Activated CD4-positive, alpha-beta T cell treated with anti-CD3 and anti-CD28 coated beads, Interleukin-2, amount 10 ng/mL, durations not matched to agents 7 days and 5 days (primary cell): ENCODE measurements around the gene EPB41L2. TPM values are rescaled to one million over a fixed set of nuclear protein-coding genes. Genes with fewer than 3 reads are reported as not detected.

Experiments
- CTCF ChIA-PET: fragments of 350-600 bp; sonication (Branson Sonifier 250); formaldehyde crosslinking; loops from one replicate; lab custom pipeline; 2021; ENCODE audit warnings: antibody characterized with exemption; lab: Charles Lee
- POLR2A ChIA-PET: fragments of 350-600 bp; sonication (Branson Sonifier 250); formaldehyde crosslinking; loops from one replicate; lab custom pipeline; 2021; ENCODE audit warnings: antibody characterized with exemption; lab: Charles Lee
- DNase-seq: peaks from one replicate; pipeline ENCODE4 v3.0.0-alpha.2; 2020
- H3K27ac Mint-ChIP-seq: one replicate; pipeline ENCODE4 v1.8.0; 2021; ENCODE audit warnings: mild to moderate bottlenecking, moderate library complexity, mixed read lengths
- H3K27me3 Mint-ChIP-seq: one replicate; pipeline ENCODE4 v1.8.0; 2021; ENCODE audit warnings: mixed read lengths
- H3K36me3 Mint-ChIP-seq: one replicate; pipeline ENCODE4 v1.8.0; 2021; ENCODE audit warnings: low read depth, mixed read lengths
- H3K4me1 Mint-ChIP-seq: one replicate; pipeline ENCODE4 v1.8.0; 2021; ENCODE audit warnings: mixed read lengths
- H3K4me3 Mint-ChIP-seq: one replicate; pipeline ENCODE4 v1.8.0; 2021; ENCODE audit warnings: mild to moderate bottlenecking, moderate library complexity, mixed read lengths
- H3K9me3 Mint-ChIP-seq: one replicate; pipeline ENCODE4 v1.8.0; 2021; ENCODE audit warnings: mixed read lengths
- total RNA-seq, 2 experiments: library from RNA; stranded (reverse); gene quantifications; one replicate each; pipeline ENCODE4 v1.2.3, GENCODE V29; 2021

The EPB41L2 gene
- total RNA-seq, 2 experiments from 2014 or later, result 20.2 to 25.2 TPM

DNA sequence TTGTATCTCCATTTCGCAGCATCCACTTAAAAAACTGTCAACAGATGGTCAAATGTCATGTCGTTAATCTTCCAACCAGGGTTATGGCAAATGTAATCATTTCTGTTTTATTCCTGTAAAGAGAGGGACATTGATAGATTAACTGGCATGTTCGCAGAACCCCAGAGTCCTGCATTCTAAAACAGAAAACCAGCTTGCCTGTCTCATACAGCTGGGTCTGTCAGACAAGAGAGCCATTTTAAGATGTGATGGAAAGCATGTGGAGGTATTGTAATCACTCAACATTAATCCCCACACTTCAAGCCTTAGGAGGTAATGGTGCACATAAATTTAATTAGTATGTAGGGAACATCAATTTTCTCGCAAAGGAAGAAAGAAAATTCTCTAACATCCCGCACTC, 231.4 kb downstream of the EPB41L2 start:
- CTCF ChIA-PET, result interaction anchor here (0.8 kb wide), 1 partner anchor 15 kb away, joined by 3 read pairs; no protein-coding TSS in a partner anchor
- no peak overlapping the region for H3K4me3 Mint-ChIP-seq
- no peaks in the 10 kb centered on the region for H3K27me3 Mint-ChIP-seq
- POLR2A ChIA-PET, result no interaction called here
- H3K27ac Mint-ChIP-seq, result no peak overlapping the region
- no peaks in the 10 kb centered on the region for H3K9me3 Mint-ChIP-seq
- no peak for DNase-seq
- no peaks in the 10 kb centered on the region for H3K4me1 Mint-ChIP-seq
- H3K36me3 Mint-ChIP-seq, result no peaks in the 10 kb centered on the region

DNA sequence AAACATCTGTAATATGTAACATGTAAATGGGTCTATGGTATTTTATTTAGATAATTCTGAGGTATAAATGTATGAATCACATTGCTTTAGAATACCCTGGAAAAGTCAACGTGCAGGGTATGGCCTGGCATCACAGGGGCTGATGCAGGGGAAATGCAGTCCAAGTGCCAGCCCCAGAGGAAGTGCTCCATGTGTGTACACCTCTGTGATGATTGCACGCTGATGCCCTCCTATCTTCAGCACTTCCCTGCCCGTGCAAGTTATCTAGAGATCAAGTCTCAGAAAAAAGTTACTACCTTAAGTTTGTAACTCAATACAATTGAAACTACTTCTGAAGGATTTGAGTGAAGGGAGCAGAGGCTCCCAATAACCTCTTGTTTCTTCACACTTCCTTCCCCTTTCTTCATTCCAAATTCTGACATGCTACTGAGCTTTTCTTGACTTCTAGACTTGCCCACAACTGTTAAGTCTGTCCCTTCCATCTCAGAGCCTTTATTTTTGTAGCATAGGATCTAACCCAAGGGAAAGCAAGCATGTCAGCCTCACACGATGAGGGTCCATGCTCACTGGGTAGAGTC, 233.6 kb downstream of the EPB41L2 start:
- Mint-ChIP-seq H3K27me3 (no peaks in the 10 kb centered on the region), H3K4me3 (no peak overlapping the region), H3K4me1 (peaks cover 13% of the 10 kb centered on the region), H3K36me3 (no peaks in the 10 kb centered on the region), H3K27ac (no peak overlapping the region), H3K9me3 (no peaks in the 10 kb centered on the region)
- DNase-seq, result no peak
- ChIA-PET CTCF (interaction anchor here (0.6 kb wide), 1 partner anchor 672 kb away, joined by 3 read pairs; no protein-coding TSS in a partner anchor), POLR2A (no interaction called here)

DNA sequence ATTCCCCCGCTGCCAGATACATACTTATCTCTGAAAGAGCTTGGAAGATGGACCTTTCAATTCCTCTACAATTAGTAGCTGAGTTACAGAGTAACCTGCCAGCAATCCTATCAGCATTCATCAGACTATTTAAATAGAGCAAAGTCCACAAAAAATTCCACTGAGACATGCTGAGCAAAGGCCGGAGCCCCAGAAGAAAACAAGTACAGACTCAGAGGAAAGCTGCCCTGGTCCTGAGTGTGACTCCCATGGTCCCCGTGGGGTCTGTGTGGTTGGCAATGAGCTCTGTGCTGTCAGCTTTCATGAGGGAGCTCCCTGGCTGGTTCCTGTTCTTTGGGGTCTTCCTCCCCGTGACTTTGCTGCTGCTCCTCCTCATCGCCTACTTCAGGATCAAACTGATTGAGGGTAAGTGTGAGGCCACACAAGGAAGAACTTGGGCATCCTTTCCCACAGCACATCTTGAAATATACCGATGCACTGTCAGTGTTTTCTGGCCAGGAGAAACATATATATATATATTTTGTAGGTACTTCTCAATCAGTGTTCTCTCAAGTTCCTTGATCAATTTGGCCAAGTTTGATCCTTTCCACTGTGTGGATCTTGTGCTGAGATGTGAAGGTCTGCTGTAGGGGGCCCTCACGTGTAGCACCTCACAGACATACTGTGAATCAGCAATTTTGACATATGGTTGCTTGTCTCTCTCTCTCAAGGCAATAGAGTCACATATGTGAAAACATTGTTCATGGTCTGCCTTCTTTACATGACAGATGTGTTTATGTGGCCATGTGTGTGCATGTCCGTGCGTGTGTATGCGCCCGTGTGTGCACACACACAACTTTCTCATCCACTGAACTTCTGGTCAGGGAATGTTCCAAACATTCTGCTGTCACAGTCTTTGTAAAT, 235.5 kb downstream of the EPB41L2 start, which contains the start of gene SMLR1:
Gene SMLR1, plus strand, starts transcription at position 160 of the 903 bp plus-strand sequence. Its CDS starts 8 bp downstream, at position 168.
- H3K36me3 Mint-ChIP-seq, result no peaks in the 10 kb centered on the region
- CTCF ChIA-PET, result no interaction called here
- DNase-seq, result no peak

DNA sequence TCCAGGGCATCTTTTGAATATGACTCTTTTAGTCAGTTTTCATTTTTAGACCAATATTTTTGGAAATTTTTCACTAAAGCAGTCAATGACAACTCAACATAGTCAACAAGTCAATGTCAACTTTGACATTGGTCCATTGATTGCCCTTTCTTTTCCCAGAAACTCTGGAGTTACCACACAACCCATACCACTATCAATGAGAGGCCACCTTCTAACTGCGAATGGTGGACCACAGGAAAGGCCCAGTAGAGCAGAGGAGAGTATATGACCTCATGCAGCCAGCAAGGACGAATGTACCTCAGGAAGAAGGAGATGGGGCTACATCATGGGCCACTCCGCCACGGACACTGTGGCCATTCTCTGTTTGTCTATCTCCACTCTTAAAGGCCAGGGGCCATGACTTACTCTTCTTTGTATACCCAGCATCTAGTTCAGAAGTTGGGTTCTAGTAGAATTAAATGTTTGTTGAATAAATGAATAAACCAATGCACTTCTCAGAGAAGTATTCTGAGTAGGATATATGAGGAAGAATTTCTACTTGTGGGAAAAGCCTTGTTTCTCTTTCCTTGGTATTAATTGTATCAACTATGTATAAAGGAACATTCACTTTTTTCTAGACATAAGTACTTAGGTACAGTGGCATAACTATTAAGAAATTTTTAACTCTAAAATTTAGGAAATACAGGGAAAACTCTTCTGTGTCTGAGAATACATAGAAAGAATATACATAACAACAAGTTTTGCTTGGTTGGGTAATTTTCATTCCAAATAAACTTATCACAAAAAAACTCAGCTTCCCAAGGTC, 236.4 kb downstream of the EPB41L2 start:
- H3K4me1 Mint-ChIP-seq, result peaks cover 13% of the 10 kb centered on the region
- no peak overlapping the region for H3K27ac Mint-ChIP-seq
- peaks cover 2% of the 10 kb centered on the region for H3K27me3 Mint-ChIP-seq
- POLR2A ChIA-PET, result no interaction called here
- no peak overlapping the region for H3K4me3 Mint-ChIP-seq
- no peaks in the 10 kb centered on the region for H3K36me3 Mint-ChIP-seq
- no peak for DNase-seq
- H3K9me3 Mint-ChIP-seq, result no peaks in the 10 kb centered on the region
- CTCF ChIA-PET, result no interaction called here

More for the DNA sequence above, 235.5 kb downstream of the EPB41L2 start, which contains the start of gene SMLR1:
- H3K27ac Mint-ChIP-seq, result no peak within 1 kb of the TSS
- H3K4me1 Mint-ChIP-seq, result peaks cover 13% of the 10 kb centered on the region
- H3K9me3 Mint-ChIP-seq, result no peaks in the 10 kb centered on the region
- H3K4me3 Mint-ChIP-seq, result no peak within 1 kb of the TSS
- H3K27me3 Mint-ChIP-seq, result no peaks in the 10 kb centered on the region
- POLR2A ChIA-PET, result no interaction called here

DNA sequence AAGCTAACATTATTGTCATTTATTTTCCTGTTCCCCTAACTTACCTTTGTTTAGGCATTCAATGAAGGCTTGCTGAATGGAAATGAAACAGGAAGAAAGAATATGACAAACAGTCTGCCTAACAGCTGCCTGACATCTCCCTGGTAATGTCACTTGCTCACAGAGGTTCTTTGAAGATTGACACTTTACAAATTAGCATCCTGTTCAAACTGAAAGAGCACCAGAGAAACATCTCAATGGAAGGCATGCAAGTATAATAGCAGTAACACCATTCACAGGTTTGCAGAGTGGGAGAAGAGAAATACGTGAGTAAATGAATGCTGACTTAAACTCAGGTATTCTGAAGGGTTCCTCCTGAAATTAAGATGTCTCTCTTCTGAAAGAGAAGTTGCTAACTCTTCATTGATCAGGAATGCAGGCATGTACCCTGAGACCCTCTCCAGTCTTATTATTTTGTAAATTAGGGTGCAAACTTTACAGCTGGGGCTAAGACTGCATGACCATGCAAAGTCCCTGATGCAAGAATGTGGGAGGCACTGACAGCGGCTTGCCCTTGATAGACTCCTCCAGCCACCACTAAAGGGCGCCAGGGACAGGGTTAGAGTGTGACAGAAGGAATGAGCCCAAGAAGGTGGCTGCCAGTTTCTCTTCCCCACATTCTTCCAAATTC, 237.1 kb downstream of the EPB41L2 start:
- Mint-ChIP-seq H3K9me3 (no peaks in the 10 kb centered on the region), H3K27ac (no peak overlapping the region), H3K4me3 (no peak overlapping the region), H3K27me3 (peaks cover 2% of the 10 kb centered on the region), H3K36me3 (no peaks in the 10 kb centered on the region), H3K4me1 (peaks cover 13% of the 10 kb centered on the region)
- ChIA-PET POLR2A (no interaction called here), CTCF (no interaction called here)
- DNase-seq, result peak; percentile 6

DNA sequence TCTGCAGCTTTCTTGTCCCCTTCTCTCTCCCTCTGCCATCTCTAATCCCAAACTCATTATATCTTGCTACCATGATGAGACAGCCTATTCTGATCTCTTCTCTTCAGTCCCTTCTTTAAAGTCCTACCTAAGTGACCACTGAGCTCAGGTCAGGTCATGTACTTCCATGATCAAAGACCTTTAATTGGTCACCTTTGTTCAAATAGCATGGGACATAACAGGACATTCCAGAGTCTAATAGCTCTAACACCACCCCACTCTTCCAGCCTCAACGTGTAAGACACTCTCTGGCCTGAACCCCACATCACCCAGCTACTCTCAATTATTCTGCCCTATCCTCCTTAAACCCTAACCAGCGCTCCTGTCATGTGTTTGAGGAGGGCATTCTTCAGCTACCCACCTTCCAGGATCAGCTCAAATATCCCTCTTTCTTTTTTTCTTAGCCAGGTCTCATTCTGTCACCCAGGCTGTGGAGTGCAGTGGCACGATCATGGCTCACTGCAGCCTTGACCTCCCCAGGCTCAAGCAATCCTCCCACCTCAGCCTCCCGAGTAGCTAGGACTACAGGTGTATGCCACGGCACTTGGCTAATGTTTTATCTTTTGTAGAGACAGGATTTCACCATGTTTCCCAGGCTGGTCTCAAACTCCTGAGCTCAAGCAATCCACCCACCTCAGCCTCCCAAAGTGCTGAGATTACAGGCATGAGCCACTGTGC, 237.9 kb downstream of the EPB41L2 start:
- H3K27me3 Mint-ChIP-seq, result peaks cover 2% of the 10 kb centered on the region
- DNase-seq, result no peak
- H3K4me1 Mint-ChIP-seq, result peaks cover 13% of the 10 kb centered on the region
- H3K36me3 Mint-ChIP-seq, result no peaks in the 10 kb centered on the region
- H3K4me3 Mint-ChIP-seq, result no peak overlapping the region
- H3K27ac Mint-ChIP-seq, result peak overlapping the region; percentile 33
- ChIA-PET POLR2A (no interaction called here), CTCF (no interaction called here)
- H3K9me3 Mint-ChIP-seq, result no peaks in the 10 kb centered on the region

DNA sequence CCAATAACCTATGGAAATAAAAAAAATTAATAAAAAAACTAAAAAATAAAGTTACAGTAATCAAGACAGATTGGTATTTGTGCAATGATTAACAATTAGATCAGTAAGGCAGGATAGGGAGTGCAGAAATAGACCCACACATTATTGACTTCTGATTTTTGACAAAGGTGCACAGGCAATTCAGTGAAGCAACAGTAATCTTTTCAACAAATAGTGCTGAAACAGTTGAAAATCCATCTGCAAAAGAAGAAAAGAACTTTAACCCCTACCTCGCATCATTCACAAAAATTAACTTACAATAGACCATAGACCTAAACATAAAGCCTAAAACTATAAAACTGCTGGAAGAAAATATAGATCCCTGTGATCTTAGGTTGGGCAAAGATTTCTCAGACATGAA, 240.3 kb downstream of the EPB41L2 start:
- ChIA-PET CTCF (interaction anchor here (0.8 kb wide), 1 partner anchor 11 kb away, joined by 3 read pairs; no protein-coding TSS in a partner anchor), POLR2A (no interaction called here)
- Mint-ChIP-seq H3K9me3 (peaks cover 6% of the 10 kb centered on the region), H3K27ac (no peak overlapping the region), H3K36me3 (no peaks in the 10 kb centered on the region), H3K4me1 (peaks cover 20% of the 10 kb centered on the region), H3K27me3 (peaks cover 2% of the 10 kb centered on the region), H3K4me3 (no peak overlapping the region)
- no peak for DNase-seq

DNA sequence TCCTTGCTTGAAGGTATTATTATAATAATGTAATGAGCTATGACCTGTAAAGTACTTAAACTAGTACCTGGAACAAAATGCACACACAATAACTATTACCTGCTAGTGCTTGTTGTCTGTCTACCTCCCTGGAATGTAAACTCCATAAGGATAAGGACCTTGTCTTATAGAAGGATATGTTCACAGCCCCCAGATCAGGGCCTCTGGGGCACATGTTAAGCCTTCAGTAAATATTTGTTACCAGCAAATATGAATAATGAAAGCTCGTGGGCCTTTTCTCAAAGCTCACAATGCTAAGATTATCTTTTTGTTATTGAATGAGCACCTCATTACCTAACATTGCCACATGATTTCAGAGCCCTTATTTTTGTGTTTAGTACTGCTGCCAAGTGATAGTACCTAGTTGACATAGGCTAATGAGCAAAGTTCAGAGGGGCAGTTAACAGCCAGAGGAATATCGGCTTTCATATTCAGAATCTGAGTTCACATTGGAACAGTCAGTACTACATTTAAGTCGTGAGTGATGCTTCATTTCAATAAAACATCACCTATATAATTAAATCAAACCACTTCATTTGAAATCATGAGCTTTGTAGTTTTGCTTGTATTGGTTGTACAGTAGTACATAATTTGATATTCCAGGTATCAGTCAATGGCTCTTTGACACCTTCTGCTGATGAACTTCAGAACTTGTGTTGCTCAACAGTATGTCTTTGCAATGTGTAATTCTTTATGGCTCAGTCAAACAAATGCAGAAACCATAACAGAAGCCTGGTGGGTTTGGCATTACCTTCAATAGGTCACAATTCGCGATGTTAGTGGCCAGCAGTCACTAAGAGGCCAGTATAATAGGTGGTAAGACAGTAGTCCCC, 247.6 kb downstream of the EPB41L2 start:
- no peak overlapping the region for H3K27ac Mint-ChIP-seq
- H3K9me3 Mint-ChIP-seq, result peaks cover 11% of the 10 kb centered on the region
- ChIA-PET CTCF (interaction anchor here (0.6 kb wide), 1 partner anchor 534 kb away, joined by 5 read pairs; no protein-coding TSS in a partner anchor), POLR2A (no interaction called here)
- H3K4me1 Mint-ChIP-seq, result peaks cover 7% of the 10 kb centered on the region
- no peak for DNase-seq
- H3K36me3 Mint-ChIP-seq, result no peaks in the 10 kb centered on the region
- no peak overlapping the region for H3K4me3 Mint-ChIP-seq
- no peaks in the 10 kb centered on the region for H3K27me3 Mint-ChIP-seq

DNA sequence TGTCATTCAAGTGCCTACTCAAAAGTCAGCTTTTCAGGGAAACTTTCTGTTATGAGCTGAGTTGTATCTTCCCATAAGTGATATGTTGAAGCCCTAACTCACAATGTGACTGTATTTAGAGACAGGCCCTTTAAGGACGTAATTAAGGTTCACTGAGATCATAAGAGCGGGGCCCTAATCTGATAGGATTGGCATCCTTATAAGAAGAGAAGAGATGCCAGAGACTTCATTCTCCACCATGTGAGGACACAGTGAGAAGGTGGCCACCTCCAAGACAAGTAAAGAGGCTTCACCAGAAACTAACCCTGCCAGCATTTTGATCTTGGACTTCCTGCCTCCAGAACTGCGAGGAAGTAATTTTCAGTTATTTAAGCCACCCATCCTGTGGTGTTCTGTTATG, 248.5 kb downstream of the EPB41L2 start:
- peaks cover 11% of the 10 kb centered on the region for H3K9me3 Mint-ChIP-seq
- no peak for DNase-seq
- ChIA-PET POLR2A (no interaction called here), CTCF (interaction anchor here (0.6 kb wide), 1 partner anchor 535 kb away, joined by 5 read pairs; no protein-coding TSS in a partner anchor)
- no peaks in the 10 kb centered on the region for H3K27me3 Mint-ChIP-seq
- H3K27ac Mint-ChIP-seq, result no peak overlapping the region
- no peaks in the 10 kb centered on the region for H3K36me3 Mint-ChIP-seq
- no peak overlapping the region for H3K4me3 Mint-ChIP-seq
- peaks cover 7% of the 10 kb centered on the region for H3K4me1 Mint-ChIP-seq

DNA sequence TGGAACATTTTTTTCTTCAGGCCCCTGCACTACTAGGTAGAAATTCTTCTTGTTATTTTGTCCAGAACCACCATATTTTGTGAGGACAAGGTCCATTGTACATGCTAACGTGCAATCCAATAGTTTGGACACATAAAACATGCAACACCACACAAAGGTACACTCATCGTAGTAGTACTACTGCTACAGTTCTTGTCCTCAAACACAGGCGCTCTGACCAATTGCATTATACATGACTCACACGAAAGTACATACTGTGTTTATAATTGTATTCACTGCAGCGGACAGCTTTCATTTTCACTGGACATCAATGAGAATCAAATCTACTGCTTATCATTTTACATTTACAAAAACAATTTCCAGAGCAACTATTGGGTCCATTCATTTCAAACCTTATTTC, 251.1 kb downstream of the EPB41L2 start:
- Mint-ChIP-seq H3K4me1 (no peaks in the 10 kb centered on the region), H3K4me3 (no peak overlapping the region), H3K36me3 (no peaks in the 10 kb centered on the region), H3K9me3 (no peaks in the 10 kb centered on the region), H3K27ac (no peak overlapping the region), H3K27me3 (no peaks in the 10 kb centered on the region)
- POLR2A ChIA-PET, result no interaction called here
- CTCF ChIA-PET, result interaction anchor here (0.9 to 1.0 kb wide), 2 partner anchors 15 to 114 kb away, joined by 3 to 4 read pairs; no protein-coding TSS in a partner anchor
- no peak for DNase-seq
